BJ (cell line): ENCODE data around the gene SLC39A10. TPM values are rescaled to one million over a fixed set of nuclear protein-coding genes. Genes with fewer than 3 reads are reported as not detected.

ENCODE experiments used
- CTCF ChIA-PET: fragments of 350-600 bp; formaldehyde crosslinking; extraction: SDS; loops from one replicate; lab custom pipeline; 2021; ENCODE audit warnings: antibody characterized with exemption, inconsistent platforms; lab: Yijun Ruan, JAX
- POLR2A ChIA-PET: fragments of 300-600 bp; sonication (Branson Sonifier 250); formaldehyde crosslinking; extraction: SDS; loops from one replicate; lab custom pipeline; 2021; ENCODE audit warnings: antibody characterized with exemption; lab: Charles Lee
- DNase-seq: peaks from one replicate; pipeline ENCODE4 v3.0.0-alpha.2; 2011; ENCODE audit warnings: low read depth
- H3K27me3 ChIP-seq: 2 replicates; pipeline ENCODE4 v1.6.0; 2011; ENCODE audit warnings: low read length; ENCODE audit not compliant: control insufficient read depth, insufficient read depth
- H3K36me3 ChIP-seq: 2 replicates; pipeline ENCODE4 v1.5.1; 2011; ENCODE audit warnings: low read length; ENCODE audit not compliant: control insufficient read depth, insufficient read depth
- H3K4me3 ChIP-seq: 2 replicates; pipeline ENCODE4 v1.5.1; 2011; ENCODE audit warnings: low read depth, mild to moderate bottlenecking, control low read depth, low read length
- polyA plus RNA-seq: library from polyadenylated mRNA; depleted of rRNA; stranded (reverse); fragments of >200 nt; gene quantifications from 2 replicates; pipeline ENCODE4 v1.2.3, GENCODE V29; 2011
- TF ChIP-seq, protein P1 (sequence below): IDR thresholded peaks from 2 replicates; pipeline ENCODE4 v1.5.1; 2011; ENCODE audit warnings: low read depth, mild to moderate bottlenecking, control low read depth, inconsistent platforms, low read length, moderate library complexity; ENCODE audit not compliant: insufficient read depth

The SLC39A10 gene
- polyA plus RNA-seq, 1 experiment, result 13.7 TPM

DNA sequence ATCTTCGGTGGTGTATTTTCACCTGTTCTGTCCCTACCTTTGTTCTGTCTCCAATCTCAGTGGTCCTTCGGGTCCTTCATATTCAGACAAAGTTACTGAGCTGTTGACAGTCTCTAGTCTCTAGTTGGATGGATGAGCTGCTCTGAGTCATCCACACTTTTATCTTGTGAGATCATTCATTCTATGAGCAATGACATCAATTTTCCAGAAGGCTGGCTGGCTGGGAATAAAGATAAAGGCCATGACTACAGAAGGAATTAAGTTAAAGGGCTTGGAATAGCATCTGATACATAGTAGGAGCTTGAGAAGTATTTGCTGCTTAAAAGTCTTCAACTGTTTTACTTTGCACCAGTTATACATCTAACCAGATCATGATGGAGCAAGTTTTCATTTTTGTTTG lies 43.1 kb upstream of the SLC39A10 start:
- Histone ChIP-seq H3K36me3 (no peaks in the 10 kb centered on the region), H3K27me3 (no peaks in the 10 kb centered on the region), H3K4me3 (peak overlapping the region; percentile 7; the same call in 1 of the 2 replicates)
- peak; percentile 76 for DNase-seq
- TF ChIP-seq, protein P1, sequence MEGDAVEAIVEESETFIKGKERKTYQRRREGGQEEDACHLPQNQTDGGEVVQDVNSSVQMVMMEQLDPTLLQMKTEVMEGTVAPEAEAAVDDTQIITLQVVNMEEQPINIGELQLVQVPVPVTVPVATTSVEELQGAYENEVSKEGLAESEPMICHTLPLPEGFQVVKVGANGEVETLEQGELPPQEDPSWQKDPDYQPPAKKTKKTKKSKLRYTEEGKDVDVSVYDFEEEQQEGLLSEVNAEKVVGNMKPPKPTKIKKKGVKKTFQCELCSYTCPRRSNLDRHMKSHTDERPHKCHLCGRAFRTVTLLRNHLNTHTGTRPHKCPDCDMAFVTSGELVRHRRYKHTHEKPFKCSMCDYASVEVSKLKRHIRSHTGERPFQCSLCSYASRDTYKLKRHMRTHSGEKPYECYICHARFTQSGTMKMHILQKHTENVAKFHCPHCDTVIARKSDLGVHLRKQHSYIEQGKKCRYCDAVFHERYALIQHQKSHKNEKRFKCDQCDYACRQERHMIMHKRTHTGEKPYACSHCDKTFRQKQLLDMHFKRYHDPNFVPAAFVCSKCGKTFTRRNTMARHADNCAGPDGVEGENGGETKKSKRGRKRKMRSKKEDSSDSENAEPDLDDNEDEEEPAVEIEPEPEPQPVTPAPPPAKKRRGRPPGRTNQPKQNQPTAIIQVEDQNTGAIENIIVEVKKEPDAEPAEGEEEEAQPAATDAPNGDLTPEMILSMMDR, result no peak
- ChIA-PET POLR2A (interaction anchor here (0.6 to 1.0 kb wide), 2 partner anchors 13 to 43 kb away, joined by 4 to 8 read pairs; partner anchors contain the start of gene SLC39A10), CTCF (interaction anchor here (0.9 kb wide), 1 partner anchor 46 kb away, joined by 4 read pairs; no protein-coding TSS in a partner anchor)

DNA sequence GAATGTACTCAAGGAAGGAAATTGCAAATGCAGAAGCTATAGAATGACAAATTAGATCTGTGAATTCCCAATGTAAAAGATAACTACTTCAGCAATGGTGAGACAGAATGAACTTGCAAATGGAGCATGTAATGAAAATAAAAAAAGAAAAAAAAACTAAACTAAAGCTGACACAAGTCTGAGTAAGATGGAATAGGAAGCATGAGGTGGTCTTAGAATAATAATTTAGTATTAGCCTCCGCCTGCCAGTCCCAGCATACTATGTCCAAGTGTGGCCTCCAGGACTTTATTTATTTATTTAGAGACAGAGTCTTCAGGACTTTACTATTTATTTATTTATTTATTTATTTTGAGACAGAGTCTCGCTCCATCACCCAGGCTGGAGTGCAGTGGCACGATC lies 37.4 kb upstream of the SLC39A10 start:
- POLR2A ChIA-PET, result no interaction called here

DNA sequence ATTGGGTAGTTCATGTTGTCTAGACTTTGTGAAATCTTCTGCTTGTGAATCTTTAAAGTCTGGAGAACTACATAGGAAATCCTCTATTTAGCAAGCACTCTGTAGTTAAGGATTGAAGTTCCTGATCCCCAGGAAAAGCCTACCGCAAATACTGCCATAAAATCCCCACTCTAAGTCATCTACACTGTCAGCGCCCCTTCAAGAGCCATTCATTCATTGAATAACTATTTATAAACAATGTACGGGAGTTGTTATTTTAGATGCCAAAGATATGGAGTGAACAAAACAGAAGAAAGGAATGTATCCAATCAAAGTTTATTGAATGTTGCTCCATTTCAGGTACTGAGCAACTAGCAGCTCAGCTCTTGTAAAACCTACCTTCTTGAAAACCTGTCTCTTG lies 36.5 kb upstream of the SLC39A10 start:
- Histone ChIP-seq H3K36me3 (no peaks in the 10 kb centered on the region), H3K27me3 (no peaks in the 10 kb centered on the region), H3K4me3 (no peak overlapping the region)
- POLR2A ChIA-PET, result no interaction called here
- no peak for DNase-seq
- TF ChIP-seq, protein P1, result no peak
- CTCF ChIA-PET, result no interaction called here

More for the DNA sequence above, 37.4 kb upstream of the SLC39A10 start:
- TF ChIP-seq, protein P1, result no peak
- CTCF ChIA-PET, result interaction anchor here (0.6 kb wide), 2 partner anchors 110 to 165 kb away, joined by 3 read pairs; no protein-coding TSS in a partner anchor
- Histone ChIP-seq H3K4me3 (no peak overlapping the region), H3K27me3 (no peaks in the 10 kb centered on the region), H3K36me3 (no peaks in the 10 kb centered on the region)
- no peak for DNase-seq

DNA sequence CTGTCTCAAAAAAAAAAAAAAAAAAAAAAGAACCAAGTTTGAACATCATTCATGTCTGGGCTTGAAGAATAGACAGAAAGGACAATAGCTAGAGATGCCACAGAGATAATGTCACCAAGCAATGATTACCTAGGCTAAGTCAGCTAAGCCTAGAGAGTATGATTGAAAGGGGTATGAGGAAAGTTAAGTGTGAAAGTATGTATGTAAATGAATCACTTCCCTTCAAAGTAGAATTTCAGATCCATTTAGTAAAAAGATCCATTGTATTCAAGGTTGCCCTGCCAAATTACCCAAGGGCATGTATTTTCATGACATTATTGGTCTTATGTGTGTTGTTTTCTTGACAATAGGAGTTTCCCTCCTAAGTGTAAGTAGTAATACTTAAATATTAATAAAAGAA lies 34.1 kb upstream of the SLC39A10 start:
- DNase-seq, result no peak
- Histone ChIP-seq H3K27me3 (no peaks in the 10 kb centered on the region), H3K4me3 (no peak overlapping the region), H3K36me3 (no peaks in the 10 kb centered on the region)
- CTCF ChIA-PET, result interaction anchor here (0.6 kb wide), 1 partner anchor 334 kb away, joined by 3 read pairs; no protein-coding TSS in a partner anchor
- POLR2A ChIA-PET, result no interaction called here
- TF ChIP-seq, protein P1, result no peak

GRCh38 chr2:195626507-195626906 lies 30.5 kb upstream of the SLC39A10 start:
- POLR2A ChIA-PET, result interaction anchor here (0.6 kb wide), 1 partner anchor 124 kb away, joined by 3 read pairs; no protein-coding TSS in a partner anchor
- DNase-seq, result no peak
- TF ChIP-seq, protein P1, result no peak
- H3K27me3 ChIP-seq, result no peaks in the 10 kb centered on the region
- CTCF ChIA-PET, result interaction anchor here (0.6 to 0.7 kb wide), 4 partner anchors 25 to 310 kb away, joined by 3 to 4 read pairs (median 3); no protein-coding TSS in a partner anchor
- no peak overlapping the region for H3K4me3 ChIP-seq
- no peaks in the 10 kb centered on the region for H3K36me3 ChIP-seq
